ENCODE data around the gene QSOX1.
"Not testable (repeated sequence)": the region's sequence is repeated elsewhere in the genome, so short reads cannot be mapped to it uniquely, and the experiment has no call there.

GRCh38 chr1:180202588-180202987 lies 47.9 kb downstream of the QSOX1 start:
- TF ChIP-seq CTCF, POLR2A (IDR thresholded peaks at IDR 0.05): not testable (repeated sequence)

All from Peyer's patch (tissue), 4 donors.